Liver (tissue), 9 donors: Measurements from ENCODE around the gene CHN2. TPM values are rescaled to one million over a fixed set of nuclear protein-coding genes. Genes with fewer than 3 reads are reported as not detected.
A peak's percentile ranks its signal among the peaks of the same experiment; 100 is the strongest.

ENCODE experiments used
- DNase-seq: peaks from one replicate; pipeline ENCODE4 v3.0.0-alpha.2; 2017; ENCODE audit warnings: low spot score
- H3K27ac ChIP-seq, 2 donors: one replicate each; pipeline ENCODE4 v1.7.0; 2013; ENCODE audit warnings: inconsistent platforms in 2 of 2, low read length in 2 of 2, control low read depth in 1 of 2, low read depth in 1 of 2, mild to moderate bottlenecking in 1 of 2
- H3K27me3 ChIP-seq, 4 donors: one replicate each; pipeline versions ENCODE4 v1.6.1 to v1.7.0; 2013; ENCODE audit warnings: low read length in 3 of 4, inconsistent platforms in 1 of 4, mild to moderate bottlenecking in 1 of 4, moderate library complexity in 1 of 4; ENCODE audit not compliant: control insufficient read depth in 4 of 4, insufficient read depth in 4 of 4
- H3K36me3 ChIP-seq, 4 donors: one replicate each; pipeline versions ENCODE4 v1.6.1 to v1.7.0; 2013; ENCODE audit warnings: low read length in 3 of 4, mild to moderate bottlenecking in 3 of 4, low read depth in 1 of 4, moderate library complexity in 1 of 4; ENCODE audit not compliant: control insufficient read depth in 4 of 4, insufficient read depth in 3 of 4
- H3K4me1 ChIP-seq, 4 donors: one replicate each; pipeline versions ENCODE4 v1.6.1 to v1.7.0; 2013; ENCODE audit warnings: low read length in 3 of 4, mild to moderate bottlenecking in 3 of 4, moderate library complexity in 1 of 4; ENCODE audit not compliant: control insufficient read depth in 4 of 4, insufficient read depth in 4 of 4
- H3K4me3 ChIP-seq, 3 donors: one replicate each; pipeline versions ENCODE4 v1.6.1 to v1.7.0; 2013; ENCODE audit warnings: low read length in 3 of 3, control low read depth in 1 of 3, low read depth in 1 of 3, mild to moderate bottlenecking in 1 of 3
- H3K9ac ChIP-seq, 2 donors: one replicate each; pipeline ENCODE4 v1.7.0; 2013; ENCODE audit warnings: low read length in 2 of 2, mild to moderate bottlenecking in 2 of 2, moderate library complexity in 2 of 2, control low read depth in 1 of 2, low read depth in 1 of 2
- H3K9me3 ChIP-seq, 4 donors: one replicate each; pipeline versions ENCODE4 v1.6.1 to v1.7.0; 2013; ENCODE audit warnings: low read length in 3 of 4; ENCODE audit not compliant: control insufficient read depth in 4 of 4
- EGR1 ChIP-seq, 2 donors: IDR thresholded peaks; 2 replicates each; pipeline ENCODE4 v1.6.1; 2016 to 2018; ENCODE audit warnings: antibody characterized with exemption in 2 of 2, low read depth in 2 of 2
- FOXA1 ChIP-seq: IDR thresholded peaks from 2 replicates; pipeline ENCODE4 v1.6.1; 2016; ENCODE audit warnings: antibody characterized with exemption
- FOXA2 ChIP-seq: IDR thresholded peaks from 2 replicates; pipeline ENCODE4 v1.6.1; 2016; ENCODE audit warnings: antibody characterized with exemption
- GABPA ChIP-seq, 2 donors: IDR thresholded peaks in 1 of 2; conservative IDR thresholded peaks in 1 of 2; 2 replicates each; pipeline ENCODE4 v1.6.1; 2016; ENCODE audit warnings: antibody characterized with exemption in 2 of 2, mild to moderate bottlenecking in 1 of 2, moderate library complexity in 1 of 2
- HNF4A ChIP-seq, 2 donors: conservative IDR thresholded peaks; 2 replicates each; pipeline ENCODE4 v1.6.1; 2016; ENCODE audit warnings: antibody characterized with exemption in 2 of 2, mild to moderate bottlenecking in 2 of 2
- HNF4G ChIP-seq: IDR thresholded peaks from 2 replicates; pipeline ENCODE4 v1.6.1; 2016; ENCODE audit warnings: antibody characterized with exemption
- JUND ChIP-seq, 2 donors: IDR thresholded peaks; 2 replicates each; pipeline ENCODE4 v1.6.1; 2016; ENCODE audit warnings: antibody characterized with exemption in 2 of 2
- NR2F2 ChIP-seq: IDR thresholded peaks from 2 replicates; pipeline ENCODE4 v1.6.1; 2016; ENCODE audit warnings: antibody characterized with exemption
- RAD21 ChIP-seq, 2 donors: IDR thresholded peaks; 2 replicates each; pipeline ENCODE4 v1.6.1; 2016; ENCODE audit warnings: antibody characterized with exemption in 2 of 2, mild to moderate bottlenecking in 2 of 2
- RXRA ChIP-seq, 2 donors: IDR thresholded peaks; 2 replicates each; pipeline ENCODE4 v1.6.1; 2017 to 2018; ENCODE audit warnings: antibody characterized with exemption in 2 of 2, mild to moderate bottlenecking in 1 of 2
- SP1 ChIP-seq: IDR thresholded peaks from 2 replicates; pipeline ENCODE4 v1.6.1; 2018; ENCODE audit warnings: antibody characterized with exemption, mild to moderate bottlenecking
- TAF1 ChIP-seq: conservative IDR thresholded peaks from 2 replicates; pipeline ENCODE4 v1.6.1; 2016; ENCODE audit warnings: antibody characterized with exemption, mild to moderate bottlenecking
- YY1 ChIP-seq: IDR thresholded peaks from 2 replicates; pipeline ENCODE4 v1.6.1; 2016; ENCODE audit warnings: antibody characterized with exemption, mild to moderate bottlenecking
- WGBS: extraction: QIAGEN DNeasy Blood & Tissue Kit; methylation state at CpG from one replicate; pipeline ENCODE4 v1.1.7; 2013; 5-methylcytosine and 5-hydroxymethylcytosine counted together
- polyA plus RNA-seq, 2 donors: library from polyadenylated mRNA; stranded (reverse) in 1 of 2; unstranded in 1 of 2; fragments of 200-250 nt in 1 of 2; fragments of >200 nt in 1 of 2; fragmentation: Nextera tagmentation in 1 of 2; extraction: Ambion mirVana in 1 of 2; gene quantifications; one replicate each; pipeline versions ENCODE4 v1.2.1 to v1.2.3, GENCODE V29; 2013 to 2015
- total RNA-seq, 2 donors: library from RNA; depleted of rRNA; stranded (reverse); fragments of >200 nt; gene quantifications; one replicate each; pipeline ENCODE4 v1.2.3, GENCODE V29; 2014
- TF ChIP-seq, protein P1 (sequence below): fragments of 150-350 bp; IDR thresholded peaks from 2 replicates; pipeline ENCODE4 v1.5.1; 2017; ENCODE audit warnings: improper control_type of control experiment, low read depth, low read length; ENCODE audit not compliant: missing input control
- TF ChIP-seq, protein P2 (sequence below): IDR thresholded peaks from 2 replicates; pipeline ENCODE4 v1.6.1; 2016; ENCODE audit warnings: antibody characterized with exemption
- TF ChIP-seq, protein P3 (sequence below): IDR thresholded peaks from 2 replicates; pipeline ENCODE4 v1.6.1; 2016; ENCODE audit warnings: antibody characterized with exemption
- TF ChIP-seq, protein P4 (sequence below): IDR thresholded peaks from 2 replicates; pipeline ENCODE4 v1.6.1; 2016; ENCODE audit warnings: antibody characterized with exemption
- TF ChIP-seq, protein P5 (sequence below): IDR thresholded peaks from 2 replicates; pipeline ENCODE4 v1.6.1; 2016; ENCODE audit warnings: antibody characterized with exemption, mild to moderate bottlenecking
- donor health status: healthy.
- donor health status: healthy.
- donor health status: healthy.
- donor health status: healthy.
- donor health status: healthy.

Gene CHN2
- total and polyA plus RNA-seq, 4 donors: 8.3 to 25.4 (median 17.8) TPM

DNA sequence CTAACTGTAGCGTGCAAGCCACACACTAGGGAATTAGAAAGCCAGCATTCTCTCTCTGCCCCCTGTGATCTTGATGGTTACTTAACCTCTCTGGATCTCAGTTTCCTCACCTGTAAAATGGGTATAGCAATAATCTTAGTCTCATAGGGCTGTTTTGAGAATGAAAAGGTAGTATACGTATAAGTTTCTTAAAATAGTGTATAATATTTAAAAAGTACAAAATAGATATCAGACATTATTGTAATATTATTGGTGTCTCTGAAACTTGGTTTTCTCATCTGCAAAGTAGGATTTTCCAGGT is 80.4 kb downstream of the CHN2 start:
- 96% methylated on average over 2 of the region's 2 CpGs for WGBS
- no peak for DNase-seq
- TF ChIP-seq, protein P1, sequence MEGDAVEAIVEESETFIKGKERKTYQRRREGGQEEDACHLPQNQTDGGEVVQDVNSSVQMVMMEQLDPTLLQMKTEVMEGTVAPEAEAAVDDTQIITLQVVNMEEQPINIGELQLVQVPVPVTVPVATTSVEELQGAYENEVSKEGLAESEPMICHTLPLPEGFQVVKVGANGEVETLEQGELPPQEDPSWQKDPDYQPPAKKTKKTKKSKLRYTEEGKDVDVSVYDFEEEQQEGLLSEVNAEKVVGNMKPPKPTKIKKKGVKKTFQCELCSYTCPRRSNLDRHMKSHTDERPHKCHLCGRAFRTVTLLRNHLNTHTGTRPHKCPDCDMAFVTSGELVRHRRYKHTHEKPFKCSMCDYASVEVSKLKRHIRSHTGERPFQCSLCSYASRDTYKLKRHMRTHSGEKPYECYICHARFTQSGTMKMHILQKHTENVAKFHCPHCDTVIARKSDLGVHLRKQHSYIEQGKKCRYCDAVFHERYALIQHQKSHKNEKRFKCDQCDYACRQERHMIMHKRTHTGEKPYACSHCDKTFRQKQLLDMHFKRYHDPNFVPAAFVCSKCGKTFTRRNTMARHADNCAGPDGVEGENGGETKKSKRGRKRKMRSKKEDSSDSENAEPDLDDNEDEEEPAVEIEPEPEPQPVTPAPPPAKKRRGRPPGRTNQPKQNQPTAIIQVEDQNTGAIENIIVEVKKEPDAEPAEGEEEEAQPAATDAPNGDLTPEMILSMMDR: no peak
- no peak for TF ChIP-seq GABPA (IDR thresholded peaks at IDR 0.05 in 1 of 2, conservative IDR thresholded peaks at IDR 0.05 in 1 of 2)
- TF ChIP-seq JUND (IDR thresholded peaks at IDR 0.05): no peak
- TF ChIP-seq, protein P2, sequence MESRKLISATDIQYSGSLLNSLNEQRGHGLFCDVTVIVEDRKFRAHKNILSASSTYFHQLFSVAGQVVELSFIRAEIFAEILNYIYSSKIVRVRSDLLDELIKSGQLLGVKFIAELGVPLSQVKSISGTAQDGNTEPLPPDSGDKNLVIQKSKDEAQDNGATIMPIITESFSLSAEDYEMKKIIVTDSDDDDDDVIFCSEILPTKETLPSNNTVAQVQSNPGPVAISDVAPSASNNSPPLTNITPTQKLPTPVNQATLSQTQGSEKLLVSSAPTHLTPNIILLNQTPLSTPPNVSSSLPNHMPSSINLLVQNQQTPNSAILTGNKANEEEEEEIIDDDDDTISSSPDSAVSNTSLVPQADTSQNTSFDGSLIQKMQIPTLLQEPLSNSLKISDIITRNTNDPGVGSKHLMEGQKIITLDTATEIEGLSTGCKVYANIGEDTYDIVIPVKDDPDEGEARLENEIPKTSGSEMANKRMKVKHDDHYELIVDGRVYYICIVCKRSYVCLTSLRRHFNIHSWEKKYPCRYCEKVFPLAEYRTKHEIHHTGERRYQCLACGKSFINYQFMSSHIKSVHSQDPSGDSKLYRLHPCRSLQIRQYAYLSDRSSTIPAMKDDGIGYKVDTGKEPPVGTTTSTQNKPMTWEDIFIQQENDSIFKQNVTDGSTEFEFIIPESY: no peak
- no peak for TF ChIP-seq NR2F2
- no peak for TF ChIP-seq HNF4G
- no peak for TF ChIP-seq RAD21 (IDR thresholded peaks at IDR 0.05)
- TF ChIP-seq HNF4A (conservative IDR thresholded peaks at IDR 0.05): no peak
- no peak for TF ChIP-seq RXRA (IDR thresholded peaks at IDR 0.05)
- TF ChIP-seq, protein P3, sequence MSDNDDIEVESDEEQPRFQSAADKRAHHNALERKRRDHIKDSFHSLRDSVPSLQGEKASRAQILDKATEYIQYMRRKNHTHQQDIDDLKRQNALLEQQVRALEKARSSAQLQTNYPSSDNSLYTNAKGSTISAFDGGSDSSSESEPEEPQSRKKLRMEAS: no peak
- TF ChIP-seq FOXA1: no peak
- TF ChIP-seq SP1: no peak
- no peaks in the 10 kb centered on the region for H3K27me3 ChIP-seq
- H3K4me3 ChIP-seq: no peak overlapping the region
- H3K9me3 ChIP-seq: no peaks in the 10 kb centered on the region
- H3K4me1 ChIP-seq: peaks cover 5 to 64% (median 42%) of the 10 kb centered on the region in 4 donors
- no peaks in the 10 kb centered on the region for H3K36me3 ChIP-seq
- H3K9ac ChIP-seq: no peak overlapping the region
- peak overlapping the region in 1 of 2 donors; percentile 1 for H3K27ac ChIP-seq

DNA sequence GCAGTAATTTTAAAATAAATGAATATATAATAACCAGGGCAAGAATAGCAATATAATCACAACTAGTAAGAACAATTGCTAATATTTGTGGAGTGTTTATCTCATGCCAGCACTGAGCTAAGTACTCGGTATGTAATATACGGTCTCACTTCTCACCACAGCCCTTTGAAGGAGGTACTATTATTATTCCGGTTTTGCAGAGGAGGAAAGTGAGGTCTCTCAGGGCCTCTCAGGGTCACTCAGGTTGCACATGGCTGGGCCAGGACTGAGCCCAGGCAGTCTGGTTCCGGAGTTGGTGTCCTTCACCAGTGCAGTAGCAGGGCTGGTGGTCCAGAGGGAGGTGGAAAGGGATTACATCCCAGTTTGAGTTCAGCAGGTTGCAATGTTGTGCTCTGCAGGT is 80.9 kb downstream of the CHN2 start:
- TF ChIP-seq SP1: no peak
- no peak for TF ChIP-seq YY1
- no peak for TF ChIP-seq FOXA1
- TF ChIP-seq RXRA (IDR thresholded peaks at IDR 0.05): no peak
- no peak for TF ChIP-seq RAD21 (IDR thresholded peaks at IDR 0.05)
- no peak for TF ChIP-seq FOXA2
- TF ChIP-seq, protein P2: no peak
- TF ChIP-seq GABPA (IDR thresholded peaks at IDR 0.05 in 1 of 2, conservative IDR thresholded peaks at IDR 0.05 in 1 of 2): no peak
- TF ChIP-seq, protein P4, sequence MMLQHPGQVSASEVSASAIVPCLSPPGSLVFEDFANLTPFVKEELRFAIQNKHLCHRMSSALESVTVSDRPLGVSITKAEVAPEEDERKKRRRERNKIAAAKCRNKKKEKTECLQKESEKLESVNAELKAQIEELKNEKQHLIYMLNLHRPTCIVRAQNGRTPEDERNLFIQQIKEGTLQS: no peak
- no peak for TF ChIP-seq TAF1
- TF ChIP-seq, protein P5, sequence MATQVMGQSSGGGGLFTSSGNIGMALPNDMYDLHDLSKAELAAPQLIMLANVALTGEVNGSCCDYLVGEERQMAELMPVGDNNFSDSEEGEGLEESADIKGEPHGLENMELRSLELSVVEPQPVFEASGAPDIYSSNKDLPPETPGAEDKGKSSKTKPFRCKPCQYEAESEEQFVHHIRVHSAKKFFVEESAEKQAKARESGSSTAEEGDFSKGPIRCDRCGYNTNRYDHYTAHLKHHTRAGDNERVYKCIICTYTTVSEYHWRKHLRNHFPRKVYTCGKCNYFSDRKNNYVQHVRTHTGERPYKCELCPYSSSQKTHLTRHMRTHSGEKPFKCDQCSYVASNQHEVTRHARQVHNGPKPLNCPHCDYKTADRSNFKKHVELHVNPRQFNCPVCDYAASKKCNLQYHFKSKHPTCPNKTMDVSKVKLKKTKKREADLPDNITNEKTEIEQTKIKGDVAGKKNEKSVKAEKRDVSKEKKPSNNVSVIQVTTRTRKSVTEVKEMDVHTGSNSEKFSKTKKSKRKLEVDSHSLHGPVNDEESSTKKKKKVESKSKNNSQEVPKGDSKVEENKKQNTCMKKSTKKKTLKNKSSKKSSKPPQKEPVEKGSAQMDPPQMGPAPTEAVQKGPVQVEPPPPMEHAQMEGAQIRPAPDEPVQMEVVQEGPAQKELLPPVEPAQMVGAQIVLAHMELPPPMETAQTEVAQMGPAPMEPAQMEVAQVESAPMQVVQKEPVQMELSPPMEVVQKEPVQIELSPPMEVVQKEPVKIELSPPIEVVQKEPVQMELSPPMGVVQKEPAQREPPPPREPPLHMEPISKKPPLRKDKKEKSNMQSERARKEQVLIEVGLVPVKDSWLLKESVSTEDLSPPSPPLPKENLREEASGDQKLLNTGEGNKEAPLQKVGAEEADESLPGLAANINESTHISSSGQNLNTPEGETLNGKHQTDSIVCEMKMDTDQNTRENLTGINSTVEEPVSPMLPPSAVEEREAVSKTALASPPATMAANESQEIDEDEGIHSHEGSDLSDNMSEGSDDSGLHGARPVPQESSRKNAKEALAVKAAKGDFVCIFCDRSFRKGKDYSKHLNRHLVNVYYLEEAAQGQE: no peak
- TF ChIP-seq, protein P1: no peak
- no peak for TF ChIP-seq NR2F2
- no peak for TF ChIP-seq EGR1 (IDR thresholded peaks at IDR 0.05; ENCODE audit: low read depth in 2 of 2)
- TF ChIP-seq, protein P3: no peak
- TF ChIP-seq HNF4G: no peak
- TF ChIP-seq JUND (IDR thresholded peaks at IDR 0.05): no peak
- no peak for TF ChIP-seq HNF4A (conservative IDR thresholded peaks at IDR 0.05)
- H3K9ac ChIP-seq: no peak overlapping the region
- H3K4me1 ChIP-seq: peaks cover 4 to 62% (median 39%) of the 10 kb centered on the region in 4 donors
- WGBS: 82% methylated on average over 4 of the region's 4 CpGs
- no peak overlapping the region for H3K4me3 ChIP-seq
- H3K36me3 ChIP-seq: no peaks in the 10 kb centered on the region
- H3K27me3 ChIP-seq: no peaks in the 10 kb centered on the region
- H3K9me3 ChIP-seq: no peaks in the 10 kb centered on the region
- no peak for DNase-seq
- H3K27ac ChIP-seq: no peak overlapping the region
